ENCODE results near the gene SYNE3. TPM values are rescaled to one million over a fixed set of nuclear protein-coding genes. Genes with fewer than 3 reads are reported as not detected.

The SYNE3 gene
- total RNA-seq, 2 experiments from 2014 or later = 38.0 to 38.8 TPM

- H3K4me1 Mint-ChIP-seq = peaks cover 52% of the 10 kb centered on the region
- peaks cover 41% of the 10 kb centered on the region for H3K36me3 Mint-ChIP-seq
- no peak overlapping the region for H3K4me3 Mint-ChIP-seq
- no peak for DNase-seq
- H3K9me3 Mint-ChIP-seq = no peaks in the 10 kb centered on the region
- no peak overlapping the region for H3K27ac Mint-ChIP-seq
- H3K27me3 Mint-ChIP-seq = no peaks in the 10 kb centered on the region
These were observed 42.0 kb downstream of the SYNE3 start for GRCh38 chr14:95474486-95474885.

- Mint-ChIP-seq H3K27ac (peak overlapping the region; percentile 3), H3K27me3 (no peaks in the 10 kb centered on the region), H3K4me3 (no peak overlapping the region), H3K4me1 (peaks cover 53% of the 10 kb centered on the region), H3K9me3 (no peaks in the 10 kb centered on the region), H3K36me3 (peaks cover 48% of the 10 kb centered on the region)
- DNase-seq = no peak
These were observed 43.6 kb downstream of the SYNE3 start for GRCh38 chr14:95472819-95473251.

GRCh38 chr14:95471476-95471875 lies 45.0 kb downstream of the SYNE3 start:
- Mint-ChIP-seq H3K4me1 (peaks cover 55% of the 10 kb centered on the region), H3K4me3 (no peak overlapping the region), H3K9me3 (no peaks in the 10 kb centered on the region), H3K27me3 (no peaks in the 10 kb centered on the region), H3K27ac (no peak overlapping the region), H3K36me3 (peaks cover 46% of the 10 kb centered on the region)
- DNase-seq = no peak

GRCh38 chr14:95471016-95471415 lies 45.4 kb downstream of the SYNE3 start:
- no peak overlapping the region for H3K27ac Mint-ChIP-seq
- peaks cover 46% of the 10 kb centered on the region for H3K36me3 Mint-ChIP-seq
- H3K4me1 Mint-ChIP-seq = peaks cover 53% of the 10 kb centered on the region
- DNase-seq = no peak
- H3K27me3 Mint-ChIP-seq = no peaks in the 10 kb centered on the region
- no peaks in the 10 kb centered on the region for H3K9me3 Mint-ChIP-seq
- no peak overlapping the region for H3K4me3 Mint-ChIP-seq

GRCh38 chr14:95469134-95469481 lies 47.3 kb downstream of the SYNE3 start:
- peaks cover 59% of the 10 kb centered on the region for H3K36me3 Mint-ChIP-seq
- no peaks in the 10 kb centered on the region for H3K27me3 Mint-ChIP-seq
- no peak for DNase-seq
- H3K27ac Mint-ChIP-seq = no peak overlapping the region
- H3K4me3 Mint-ChIP-seq = no peak overlapping the region
- H3K4me1 Mint-ChIP-seq = peaks cover 63% of the 10 kb centered on the region
- no peaks in the 10 kb centered on the region for H3K9me3 Mint-ChIP-seq

- H3K27ac Mint-ChIP-seq = peak overlapping the region; percentile 72
- H3K27me3 Mint-ChIP-seq = no peaks in the 10 kb centered on the region
- H3K4me1 Mint-ChIP-seq = peaks cover 63% of the 10 kb centered on the region
These were observed 47.9 kb downstream of the SYNE3 start for GRCh38 chr14:95468448-95469133.

GRCh38 chr14:95467657-95468056 lies 48.8 kb downstream of the SYNE3 start:
- Mint-ChIP-seq H3K9me3 (no peaks in the 10 kb centered on the region), H3K27ac (no peak overlapping the region), H3K4me1 (peaks cover 63% of the 10 kb centered on the region), H3K4me3 (no peak overlapping the region), H3K27me3 (no peaks in the 10 kb centered on the region), H3K36me3 (peaks cover 58% of the 10 kb centered on the region)
- DNase-seq = no peak

More at GRCh38 chr14:95468448-95469133, 47.9 kb downstream of the SYNE3 start:
- Mint-ChIP-seq H3K36me3 (peaks cover 61% of the 10 kb centered on the region), H3K9me3 (no peaks in the 10 kb centered on the region), H3K4me3 (no peak overlapping the region)
- no peak for DNase-seq

- Mint-ChIP-seq H3K27me3 (no peaks in the 10 kb centered on the region), H3K4me3 (no peak overlapping the region), H3K9me3 (no peaks in the 10 kb centered on the region), H3K27ac (peak overlapping the region; percentile 68), H3K4me1 (peaks cover 62% of the 10 kb centered on the region), H3K36me3 (peaks cover 57% of the 10 kb centered on the region)
- no peak for DNase-seq
These were observed 49.2 kb downstream of the SYNE3 start for GRCh38 chr14:95467232-95467631.

Other genes starting within 250 kb of the SYNE3 start
- under 1 TPM; 0.66 to 0.91 TPM for gene CLMN, start 196.7 kb downstream of the SYNE3 start, total RNA-seq
- 10 to 100 TPM; 57.9 to 60.7 TPM for gene GLRX5, start 18.4 kb upstream of the SYNE3 start, total RNA-seq
- gene TCL1B, start 169.8 kb upstream of the SYNE3 start, total RNA-seq = not detected
- gene TCL1A, start 197.5 kb upstream of the SYNE3 start, total RNA-seq = 1 to 10 TPM; 2.8 to 3.0 TPM